IMR-90 (cell line): ENCODE measurements around the gene RGL1. TPM values are rescaled to one million over a fixed set of nuclear protein-coding genes. Genes with fewer than 3 reads are reported as not detected.

Experiments
- ATAC-seq: fragments of 200-7000 bp; cut with Tn5 transposase; 2 replicates; pipeline ENCODE4 v1.9.1; 2020; ENCODE audit warnings: low read depth, mild to moderate bottlenecking, moderate library complexity
- BruUV-seq: library from RNA; stranded (reverse); fragments of 400-500 nt; replicated peaks from 2 replicates; lab custom pipeline; 2021; lab: Mats Ljungman, UMichigan
- CTCF ChIA-PET: fragments of 300-600 bp; formaldehyde crosslinking; extraction: SDS; loops from one replicate; lab custom pipeline; 2021; ENCODE audit warnings: antibody characterized with exemption; lab: Yijun Ruan, JAX
- POLR2A ChIA-PET: fragments of 300-600 bp; sonication (Branson Sonifier 250); formaldehyde crosslinking; loops from one replicate; lab custom pipeline; 2022; ENCODE audit warnings: antibody characterized with exemption; ENCODE audit not compliant: unreplicated experiment; lab: Charles Lee
- DNase-seq: peaks from one replicate; pipeline ENCODE4 v3.0.0; 2013
- H2AFZ ChIP-seq: replicated peaks from 2 replicates; pipeline ENCODE3; 2013; ENCODE audit warnings: low read length, mild to moderate bottlenecking; ENCODE audit not compliant: poor library complexity
- H2AK5ac ChIP-seq: 2 replicates; pipeline ENCODE4 v1.6.1; 2013; ENCODE audit warnings: low read depth, low read length, inconsistent platforms
- H2AK9ac ChIP-seq: replicated peaks from 2 replicates; pipeline ENCODE3; 2013; ENCODE audit warnings: mild to moderate bottlenecking, low read depth, low read length, moderate library complexity; ENCODE audit not compliant: poor library complexity
- H2BK120ac ChIP-seq: 2 replicates; pipeline ENCODE4 v1.6.1; 2013; ENCODE audit warnings: low read depth, low read length, inconsistent platforms
- H2BK15ac ChIP-seq: 3 replicates; pipeline ENCODE4 v1.6.1; 2013; ENCODE audit warnings: low read depth, low read length, inconsistent platforms
- H2BK20ac ChIP-seq: 2 replicates; pipeline ENCODE4 v1.6.1; 2013; ENCODE audit warnings: low read depth, mild to moderate bottlenecking, inconsistent platforms, low read length, moderate library complexity
- H2BK5ac ChIP-seq: 2 replicates; pipeline ENCODE4 v1.6.1; 2013; ENCODE audit warnings: mild to moderate bottlenecking, low read depth, low read length, inconsistent platforms; ENCODE audit not compliant: poor library complexity, severe bottlenecking
- H3K14ac ChIP-seq: replicated peaks from 2 replicates; pipeline ENCODE4 v1.6.1; 2013; ENCODE audit warnings: low read depth, low read length, inconsistent platforms
- H3K18ac ChIP-seq: 2 replicates; pipeline ENCODE4 v1.6.1; 2013; ENCODE audit warnings: low read depth, low read length, control low read depth
- H3K23ac ChIP-seq: 2 replicates; pipeline ENCODE4 v1.6.1; 2013; ENCODE audit warnings: low read depth, low read length, inconsistent platforms
- H3K27ac ChIP-seq: 2 replicates; pipeline ENCODE4 v1.5.1; 2013; ENCODE audit warnings: mild to moderate bottlenecking, control low read depth, low read length; ENCODE audit not compliant: insufficient read depth
- H3K27me3 ChIP-seq: 2 replicates; pipeline ENCODE4 v1.6.1; 2013; ENCODE audit warnings: low read length; ENCODE audit not compliant: control insufficient read depth, insufficient read depth
- H3K36me3 ChIP-seq: 2 replicates; pipeline ENCODE4 v1.6.1; 2013; ENCODE audit warnings: low read length, mixed read lengths; ENCODE audit not compliant: control insufficient read depth, insufficient read depth
- H3K4ac ChIP-seq: 2 replicates; pipeline ENCODE4 v1.6.1; 2013; ENCODE audit warnings: low read depth, low read length, inconsistent platforms
- H3K4me1 ChIP-seq: 2 replicates; pipeline ENCODE4 v1.6.1; 2013; ENCODE audit warnings: low read length, mixed read lengths; ENCODE audit not compliant: control insufficient read depth, insufficient read depth
- H3K4me2 ChIP-seq: 2 replicates; pipeline ENCODE4 v1.6.1; 2013; ENCODE audit warnings: low read depth, mild to moderate bottlenecking, control low read depth, low read length, moderate library complexity
- H3K4me3 ChIP-seq: 2 replicates; pipeline ENCODE4 v1.5.1; 2013; ENCODE audit warnings: low read depth, mild to moderate bottlenecking, control low read depth, low read length, moderate library complexity; ENCODE audit not compliant: insufficient read depth
- H3K56ac ChIP-seq: 2 replicates; pipeline ENCODE4 v1.6.1; 2013; ENCODE audit warnings: low read length, inconsistent platforms; ENCODE audit not compliant: insufficient read depth; ENCODE audit errors: extremely low read depth
- H3K79me1 ChIP-seq, 2 experiments: 2 replicates each; pipeline ENCODE4 v1.6.1; 2013; ENCODE audit warnings: low read length in 2 of 2, inconsistent platforms in 1 of 2, low read depth in 1 of 2
- H3K9ac ChIP-seq: 2 replicates; pipeline ENCODE4 v1.6.1; 2013; ENCODE audit warnings: low read depth, low read length, control low read depth
- H3K9me1 ChIP-seq: 2 replicates; pipeline ENCODE4 v1.6.1; 2013; ENCODE audit warnings: low read length, inconsistent platforms; ENCODE audit not compliant: insufficient read depth
- H3K9me3 ChIP-seq: 2 replicates; pipeline ENCODE4 v1.6.1; 2013; ENCODE audit warnings: low read length; ENCODE audit not compliant: control insufficient read depth, insufficient read depth
- H4K20me1 ChIP-seq: 2 replicates; pipeline ENCODE4 v1.6.1; 2013; ENCODE audit warnings: low read length, inconsistent platforms; ENCODE audit not compliant: insufficient read depth
- H4K5ac ChIP-seq: 2 replicates; pipeline ENCODE4 v1.6.1; 2013; ENCODE audit warnings: mild to moderate bottlenecking, low read depth, low read length, control low read depth
- H4K8ac ChIP-seq, 2 experiments: 2 replicates each; pipeline ENCODE4 v1.6.1; 2013; ENCODE audit warnings: low read depth in 2 of 2, low read length in 2 of 2, control low read depth in 1 of 2, inconsistent platforms in 1 of 2
- H4K91ac ChIP-seq: 2 replicates; pipeline ENCODE4 v1.6.1; 2013; ENCODE audit warnings: low read depth, low read length, inconsistent platforms; ENCODE audit not compliant: insufficient read depth
- BHLHE40 ChIP-seq: fragments of 150-350 bp; IDR thresholded peaks from 2 replicates; pipeline ENCODE4 v1.6.1; 2016; ENCODE audit warnings: mild to moderate bottlenecking, low read depth, low read length
- CEBPB ChIP-seq: IDR thresholded peaks from 2 replicates; pipeline ENCODE4 v1.6.1; 2012; ENCODE audit warnings: low read depth, low read length, improper control_type of control experiment
- CHD1 ChIP-seq: IDR thresholded peaks from 2 replicates; pipeline ENCODE4 v1.6.1; 2012; ENCODE audit warnings: low read depth, low read length, improper control_type of control experiment
- ELK1 ChIP-seq: fragments of 150-350 bp; IDR thresholded peaks from 2 replicates; pipeline ENCODE4 v1.6.1; 2016; ENCODE audit warnings: low read depth, mild to moderate bottlenecking, low read length, moderate library complexity, borderline replicate concordance
- FOS ChIP-seq: fragments of 150-350 bp; IDR thresholded peaks from 2 replicates; pipeline ENCODE4 v1.6.1; 2016; ENCODE audit warnings: low read depth, low read length
- MAZ ChIP-seq: IDR thresholded peaks from 2 replicates; pipeline ENCODE4 v1.6.1; 2012; ENCODE audit warnings: low read depth, mild to moderate bottlenecking, low read length, improper control_type of control experiment, moderate library complexity, borderline replicate concordance
- POLR2A ChIP-seq: IDR thresholded peaks from 2 replicates; pipeline ENCODE4 v1.6.1; 2012; ENCODE audit warnings: mild to moderate bottlenecking, low read depth, low read length
- RFX5 ChIP-seq: IDR thresholded peaks from 2 replicates; pipeline ENCODE4 v1.8.0; 2012; ENCODE audit warnings: low read depth, mild to moderate bottlenecking, low read length, moderate library complexity
- SMC3 ChIP-seq: fragments of 150-350 bp; IDR thresholded peaks from 2 replicates; pipeline ENCODE4 v1.6.1; 2016; ENCODE audit warnings: low read depth, mild to moderate bottlenecking, antibody characterized with exemption, low read length, moderate library complexity
- WGBS, 2 experiments: methylation state at CpG; one replicate each; pipeline versions ENCODE4 v1.1.5 to v1.1.7; 2013; ENCODE audit warnings: missing lambda C conversion rate in 2 of 2; ENCODE audit not compliant: insufficient read length in 1 of 2; ENCODE audit errors: extremely low coverage in 2 of 2; 5-methylcytosine and 5-hydroxymethylcytosine counted together
- dilution Hi-C: fragments of 300-500 bp; cut with HindIII; formaldehyde crosslinking; loops from one replicate; pipeline ENCODE4 v1.14.3; 2018; ENCODE audit warnings: low sequenced_read_pairs; ENCODE audit not compliant: unreplicated experiment
- in situ Hi-C: fragments of 300-500 bp; cut with MboI; formaldehyde crosslinking; loops from 3 replicates; pipeline ENCODE4 v1.14.3; 2019; ENCODE audit warnings: low sequenced_read_pairs, inconsistent platforms, mixed read lengths
- intact Hi-C: fragments of 100-400 bp; cut with micrococcal nuclease; formaldehyde crosslinking; loops from 2 replicates; pipeline ENCODE4 v1.10.0; 2022
- polyA plus RNA-seq, 3 experiments: library from polyadenylated mRNA; depleted of rRNA; stranded (reverse); fragments of >200 nt; gene quantifications; 2 replicates each; pipeline ENCODE4 v1.2.3, GENCODE V29; 2012; ENCODE audit warnings: low replicate concordance in 1 of 3
- total RNA-seq: library from RNA; depleted of rRNA; stranded (reverse); fragments of >200 nt; gene quantifications from 2 replicates; pipeline ENCODE4 v1.2.3, GENCODE V29; 2012

RGL1 gene
- total and polyA plus RNA-seq, 2 of the 4 experiments (the other 2 are of a cell fraction): 4.7 to 7.5 TPM

DNA sequence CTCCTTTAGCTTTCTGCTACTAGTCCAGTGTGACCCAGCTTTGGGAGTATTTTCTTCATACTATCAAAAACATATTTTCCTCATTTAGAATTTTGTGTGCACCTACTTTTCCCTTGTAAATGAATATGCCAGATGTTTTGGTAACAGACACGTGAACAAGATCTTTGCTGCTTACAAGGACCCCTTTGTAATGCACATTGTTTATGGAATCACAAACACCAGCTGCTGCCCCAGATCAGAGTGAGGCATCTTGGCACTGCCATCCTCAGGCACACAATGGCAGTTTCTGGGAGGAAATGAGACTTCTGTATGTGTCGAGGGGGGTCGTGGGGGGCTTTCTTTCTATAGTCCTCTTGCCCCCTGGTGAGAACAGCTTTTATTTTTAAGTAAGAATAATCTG lies 115.7 kb downstream of the RGL1 start (continued):
- TF ChIP-seq CEBPB (no peak), SMC3 (no peak), FOS (no peak), CHD1 (no peak), POLR2A (no peak), BHLHE40 (no peak)

GRCh38 chr1:183922197-183922596 lies 117.3 kb downstream of the RGL1 start:
- H2AK5ac ChIP-seq: no peak overlapping the region
- ChIA-PET CTCF (no interaction called here), POLR2A (no interaction called here)
- DNase-seq (no peak), ATAC-seq (no peak)
- H3K79me1 ChIP-seq: no peaks in the 10 kb centered on the region
- in situ Hi-C loops: no loop called here
- H2BK15ac ChIP-seq: no peak overlapping the region
- no peak overlapping the region for H3K4ac ChIP-seq
- H3K4me1 ChIP-seq: peaks cover 2% of the 10 kb centered on the region
- WGBS, 2 experiments: 95% methylated on average over 9 of the region's 15 CpGs; no CpG with 5 or more reads in 1 of the 2 experiments
- no peak overlapping the region for H2BK20ac ChIP-seq
- no peaks in the 10 kb centered on the region for H3K27me3 ChIP-seq
- TF ChIP-seq RFX5: no peak
- TF ChIP-seq ELK1: no peak
- TF ChIP-seq CEBPB: no peak
- no peak for TF ChIP-seq FOS
- TF ChIP-seq MAZ: no peak
- no peak overlapping the region for H4K5ac ChIP-seq
- no peak overlapping the region for H4K8ac ChIP-seq
- H3K27ac ChIP-seq: no peak overlapping the region
- no peak overlapping the region for H3K4me2 ChIP-seq
- intact Hi-C loops: no loop called here
- no peak overlapping the region for H3K4me3 ChIP-seq
- peaks cover 17% of the 10 kb centered on the region for H3K36me3 ChIP-seq
- H2BK120ac ChIP-seq: no peak overlapping the region
- no peak overlapping the region for H3K23ac ChIP-seq
- no TSS peak for BruUV-seq
- H4K91ac ChIP-seq: no peak overlapping the region
- H3K14ac ChIP-seq: no peak overlapping the region
- dilution Hi-C loops: loop anchor here (25.0 kb wide), 1 partner anchor 260 kb away; the partner anchor contains the start of gene APOBEC4
- H2AFZ ChIP-seq: no peak overlapping the region
- H2BK5ac ChIP-seq: no peak overlapping the region
- H4K20me1 ChIP-seq: no peaks in the 10 kb centered on the region
- H3K9ac ChIP-seq: no peak overlapping the region
- H3K56ac ChIP-seq: no peak overlapping the region
- H3K9me3 ChIP-seq: no peaks in the 10 kb centered on the region
- H3K18ac ChIP-seq: no peak overlapping the region
- no peak overlapping the region for H2AK9ac ChIP-seq
- H3K9me1 ChIP-seq: 0 out of 2 replicates have a peak, but pooled peaks cover 3% of the 10 kb centered on the region
